Stomach (tissue), 9 donors: ENCODE results near the gene TMEM33. TPM values are rescaled to one million over a fixed set of nuclear protein-coding genes. Genes with fewer than 3 reads are reported as not detected.
A peak's percentile ranks its signal among the peaks of the same experiment; 100 is the strongest.

Experiments used
- DNase-seq, 2 donors: peaks; one replicate each; pipeline versions ENCODE4 v3.0.0 to v3.0.0-alpha.2; 2013 to 2019
- H3K27ac ChIP-seq, 5 donors: fragments of 200-600 bp in 4 of 5; sonication (generic) in 4 of 5; one replicate each; pipeline ENCODE4 v1.5.1; 2013 to 2019; ENCODE audit warnings: mild to moderate bottlenecking in 1 of 5, moderate library complexity in 1 of 5
- H3K27me3 ChIP-seq, 3 donors: fragments of 200-600 bp; sonication (generic); one replicate each; pipeline ENCODE4 v1.5.1; 2017 to 2019; ENCODE audit warnings: mixed run types in 1 of 3
- H3K36me3 ChIP-seq, 4 donors: fragments of 200-600 bp; sonication (generic); 1 replicate in 3 of 4; 2 replicates in 1 of 4; pipeline ENCODE4 v1.5.1; 2016 to 2019
- H3K4me1 ChIP-seq, 4 donors: fragments of 200-600 bp; sonication (generic); one replicate each; pipeline ENCODE4 v1.5.1; 2016 to 2019
- H3K4me3 ChIP-seq, 4 donors: fragments of 200-600 bp; sonication (generic) in 3 of 4; one replicate each; pipeline ENCODE4 v1.5.1; 2016 to 2019; ENCODE audit warnings: mild to moderate bottlenecking in 1 of 4
- H3K9me3 ChIP-seq, 4 donors: fragments of 200-600 bp; sonication (generic); one replicate each; pipeline ENCODE4 v1.5.1; 2016 to 2019
- EP300 ChIP-seq: sonication (generic); formaldehyde crosslinking; IDR thresholded peaks from one replicate; pipeline ENCODE4 v1.6.1; 2017; ENCODE audit warnings: antibody characterized with exemption
- POLR2A ChIP-seq, 4 donors: fragments of 450-650 bp; IDR thresholded peaks; one replicate each; pipeline ENCODE4 v1.6.1; 2016; ENCODE audit warnings: antibody characterized with exemption in 4 of 4, control low read depth in 2 of 4, mild to moderate bottlenecking in 1 of 4, moderate library complexity in 1 of 4
- POLR2AphosphoS5 ChIP-seq, 3 donors: sonication (generic); formaldehyde crosslinking; IDR thresholded peaks; one replicate each; pipeline ENCODE4 v1.6.1; 2016; ENCODE audit warnings: antibody characterized with exemption in 3 of 3
- WGBS, 5 donors: extraction: QIAGEN DNeasy Blood & Tissue Kit in 3 of 5; methylation state at CpG; one replicate each; pipeline versions ENCODE4 v1.1.5 to v1.1.7; 2013 to 2018; 5-methylcytosine and 5-hydroxymethylcytosine counted together
- intact Hi-C: fragments of 100-400 bp; cut with DNase I; formaldehyde crosslinking; loops from one replicate; pipeline ENCODE4 v1.15.1; 2023; ENCODE audit warnings: low total_unique reads
- polyA plus RNA-seq, 3 donors: library from polyadenylated mRNA; stranded (reverse); fragments of 200-250 nt; gene quantifications; one replicate each; pipeline ENCODE4 v1.2.3, GENCODE V29; 2013
- total RNA-seq, 5 donors: library from RNA; depleted of rRNA; stranded (reverse); fragments of >200 nt; gene quantifications; one replicate each; pipeline versions ENCODE4 v1.1.0 to v1.2.3, GENCODE V29; 2014 to 2016
- TF ChIP-seq, protein P1 (sequence below), 7 experiments: fragments of 450-650 bp in 4 of 7; fragments of 200-600 bp in 3 of 7; sonication (generic) in 3 of 7; IDR thresholded peaks; one replicate each; pipeline ENCODE4 v1.5.1; 2016 to 2019; ENCODE audit warnings: antibody characterized with exemption in 7 of 7, control low read depth in 2 of 7, mild to moderate bottlenecking in 1 of 7
- donor health status: healthy with polysubstance abuse.
- donor health status: Bipolar disorder and iron deficiency.
- donor health status: healthy.

TMEM33 gene
- total and polyA plus RNA-seq, 8 donors: 2.4 to 130 (median 30.4) TPM

DNA sequence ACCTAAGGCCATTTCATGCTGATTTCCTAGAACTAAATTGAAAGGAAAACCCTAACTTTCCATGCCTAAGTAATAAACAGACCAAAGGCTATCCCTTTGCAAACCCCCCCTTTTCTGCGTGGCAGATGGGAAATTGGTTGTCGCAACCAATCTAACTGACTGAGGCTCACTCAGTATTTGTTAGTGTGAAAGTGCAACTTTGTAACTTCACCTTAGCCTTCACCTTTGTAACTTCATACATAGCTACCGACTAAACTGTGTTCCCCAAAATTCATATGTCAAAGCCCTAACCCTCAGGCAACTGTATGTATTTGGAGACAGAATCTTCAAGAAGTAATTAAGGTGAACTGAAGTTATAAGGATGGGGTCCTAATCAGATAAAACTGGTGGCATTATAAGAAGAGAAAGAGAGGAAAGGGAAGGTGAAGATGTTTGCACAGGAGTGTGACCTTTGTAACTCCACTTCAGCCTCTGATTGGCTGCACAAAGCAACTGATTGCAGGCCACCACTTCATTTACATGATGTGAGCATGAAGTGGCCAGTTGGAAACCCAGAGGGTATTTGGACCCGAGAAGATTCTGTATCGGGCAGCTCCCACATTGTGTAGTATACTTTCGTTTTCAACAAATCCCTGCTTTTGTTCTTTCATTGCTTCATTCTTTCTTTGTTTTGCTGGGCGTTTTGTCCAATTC, 4.9 kb upstream of the TMEM33 start:
- H3K27me3 ChIP-seq: peaks cover 0 to 4% (median 0%) of the 10 kb centered on the region in 3 donors
- H3K4me3 ChIP-seq: no peak overlapping the region
- H3K4me1 ChIP-seq: peaks cover 0 to 10% (median 3%) of the 10 kb centered on the region in 4 donors
- H3K27ac ChIP-seq: no peak overlapping the region
- WGBS, 5 donors: 77 to 83% (median 82%) methylated on average over 7 of the region's 7 CpGs
- DNase-seq: no peak
- intact Hi-C loops: no loop called here
- TF ChIP-seq EP300 (no peak), POLR2AphosphoS5 (IDR thresholded peaks at IDR 0.05) (no peak)
- TF ChIP-seq, protein P1, sequence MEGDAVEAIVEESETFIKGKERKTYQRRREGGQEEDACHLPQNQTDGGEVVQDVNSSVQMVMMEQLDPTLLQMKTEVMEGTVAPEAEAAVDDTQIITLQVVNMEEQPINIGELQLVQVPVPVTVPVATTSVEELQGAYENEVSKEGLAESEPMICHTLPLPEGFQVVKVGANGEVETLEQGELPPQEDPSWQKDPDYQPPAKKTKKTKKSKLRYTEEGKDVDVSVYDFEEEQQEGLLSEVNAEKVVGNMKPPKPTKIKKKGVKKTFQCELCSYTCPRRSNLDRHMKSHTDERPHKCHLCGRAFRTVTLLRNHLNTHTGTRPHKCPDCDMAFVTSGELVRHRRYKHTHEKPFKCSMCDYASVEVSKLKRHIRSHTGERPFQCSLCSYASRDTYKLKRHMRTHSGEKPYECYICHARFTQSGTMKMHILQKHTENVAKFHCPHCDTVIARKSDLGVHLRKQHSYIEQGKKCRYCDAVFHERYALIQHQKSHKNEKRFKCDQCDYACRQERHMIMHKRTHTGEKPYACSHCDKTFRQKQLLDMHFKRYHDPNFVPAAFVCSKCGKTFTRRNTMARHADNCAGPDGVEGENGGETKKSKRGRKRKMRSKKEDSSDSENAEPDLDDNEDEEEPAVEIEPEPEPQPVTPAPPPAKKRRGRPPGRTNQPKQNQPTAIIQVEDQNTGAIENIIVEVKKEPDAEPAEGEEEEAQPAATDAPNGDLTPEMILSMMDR (IDR thresholded peaks at IDR 0.05): no peak
- H3K9me3 ChIP-seq: no peaks in the 10 kb centered on the region
- no peaks in the 10 kb centered on the region for H3K36me3 ChIP-seq

DNA sequence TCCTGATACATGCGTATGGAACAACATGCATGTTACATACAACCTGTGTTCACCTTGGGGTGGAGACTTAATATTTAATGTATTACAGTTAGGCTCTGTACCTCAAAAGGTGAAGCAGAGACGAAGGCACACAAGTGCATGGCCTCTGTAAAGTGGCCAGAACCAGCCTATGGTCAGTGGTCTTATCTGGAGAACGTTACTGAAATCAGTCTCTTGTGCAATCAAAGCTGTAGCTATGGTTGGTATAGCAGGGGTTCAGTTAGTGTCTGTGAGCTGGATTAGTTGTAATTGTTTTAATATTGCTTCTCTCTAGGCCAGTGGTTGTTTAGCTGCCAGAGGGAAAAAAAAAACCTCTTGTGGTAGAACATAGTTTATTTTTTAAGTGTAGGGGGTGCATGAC, 2.2 kb upstream of the TMEM33 start:
- H3K4me1 ChIP-seq: peaks cover 7 to 34% (median 24%) of the 10 kb centered on the region in 4 donors
- no peaks in the 10 kb centered on the region for H3K9me3 ChIP-seq
- H3K36me3 ChIP-seq: no peaks in the 10 kb centered on the region
- no peak overlapping the region for H3K27ac ChIP-seq
- DNase-seq: no peak
- 63 to 77% (median 71%) methylated on average over 3 of the region's 3 CpGs for WGBS, 5 donors
- no peak overlapping the region for H3K4me3 ChIP-seq
- intact Hi-C loops: no loop called here
- TF ChIP-seq POLR2AphosphoS5 (IDR thresholded peaks at IDR 0.05): no peak
- TF ChIP-seq, protein P1 (IDR thresholded peaks at IDR 0.05): no peak
- no peak for TF ChIP-seq EP300
- no peak for TF ChIP-seq POLR2A (IDR thresholded peaks at IDR 0.05)
- H3K27me3 ChIP-seq: peaks cover 0 to 4% (median 0%) of the 10 kb centered on the region in 3 donors

DNA sequence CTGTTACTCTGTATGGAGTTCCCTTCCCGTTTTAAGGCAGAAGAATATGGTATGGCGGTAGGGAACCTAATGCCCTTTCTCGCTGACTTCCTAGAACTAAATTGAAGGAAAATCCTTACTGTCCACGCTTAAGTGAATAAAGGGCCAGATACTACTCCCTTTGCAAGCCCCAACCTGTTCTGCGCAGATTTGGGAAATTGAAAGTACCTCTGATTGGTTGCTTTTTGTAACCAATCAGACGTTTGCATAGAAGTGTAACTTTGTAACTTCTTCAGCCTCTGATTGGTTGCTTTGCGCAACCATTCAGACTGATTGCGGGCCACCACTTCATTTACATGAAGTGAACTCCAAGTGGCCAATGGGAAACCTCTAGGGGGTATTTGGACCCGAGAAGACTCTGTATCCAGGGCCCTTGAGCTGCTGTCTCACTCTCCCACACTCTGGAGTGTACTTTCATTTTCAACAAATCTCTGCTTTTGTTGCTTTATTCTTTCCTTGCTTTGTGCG, 1.2 kb upstream of the TMEM33 start:
- 89 to 96% (median 96%) methylated on average over 10 of the region's 10 CpGs for WGBS, 5 donors
- H3K4me3 ChIP-seq: peak overlapping the region in 3 of 4 donors; percentile 66 to 99 (median 98)
- no peaks in the 10 kb centered on the region for H3K9me3 ChIP-seq
- peaks cover under 1 to 8% (median 4%) of the 10 kb centered on the region in 4 donors for H3K36me3 ChIP-seq
- intact Hi-C loops: no loop called here
- TF ChIP-seq, protein P1 (IDR thresholded peaks at IDR 0.05): no peak
- TF ChIP-seq EP300: no peak
- TF ChIP-seq POLR2A (IDR thresholded peaks at IDR 0.05): no peak
- TF ChIP-seq POLR2AphosphoS5 (IDR thresholded peaks at IDR 0.05): no peak
- H3K27me3 ChIP-seq: no peaks in the 10 kb centered on the region
- peak overlapping the region in 1 of 5 donors; percentile 91 for H3K27ac ChIP-seq
- H3K4me1 ChIP-seq: peaks cover 7 to 43% (median 29%) of the 10 kb centered on the region in 4 donors
- no peak for DNase-seq

DNA sequence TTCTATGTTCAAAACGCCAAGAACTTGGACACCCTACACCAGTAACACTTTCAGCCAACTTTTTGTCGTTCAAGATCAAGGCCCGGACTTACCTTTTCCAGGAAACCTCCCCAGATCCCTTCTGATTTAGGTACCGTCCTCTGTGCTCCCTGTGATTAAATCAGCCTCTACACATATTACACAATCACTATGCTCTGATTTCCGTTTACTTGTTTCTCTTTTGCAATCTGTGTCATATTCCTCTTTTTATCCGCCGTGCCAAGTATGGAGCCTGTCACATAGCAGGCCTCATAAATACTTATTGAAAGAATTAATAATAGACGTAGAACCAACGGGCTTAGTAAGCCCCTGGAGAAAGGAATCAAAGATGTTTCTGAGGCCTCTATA, 722 bp upstream of the TMEM33 start:
- no peak for DNase-seq
- no peak for TF ChIP-seq POLR2AphosphoS5 (IDR thresholded peaks at IDR 0.05)
- H3K27ac ChIP-seq: peak overlapping the region in 4 of 5 donors; percentile 82 to 95 (median 88)
- peak overlapping the region; percentile 66 to 99 (median 90) for H3K4me3 ChIP-seq
- 75 to 90% (median 86%) methylated on average over 9 of the region's 9 CpGs for WGBS, 5 donors
- intact Hi-C loops: no loop called here
- peaks cover 7 to 48% (median 31%) of the 10 kb centered on the region in 4 donors for H3K4me1 ChIP-seq
- H3K36me3 ChIP-seq: peaks cover 3 to 12% (median 9%) of the 10 kb centered on the region in 4 donors
- no peaks in the 10 kb centered on the region for H3K27me3 ChIP-seq
- no peaks in the 10 kb centered on the region for H3K9me3 ChIP-seq

DNA sequence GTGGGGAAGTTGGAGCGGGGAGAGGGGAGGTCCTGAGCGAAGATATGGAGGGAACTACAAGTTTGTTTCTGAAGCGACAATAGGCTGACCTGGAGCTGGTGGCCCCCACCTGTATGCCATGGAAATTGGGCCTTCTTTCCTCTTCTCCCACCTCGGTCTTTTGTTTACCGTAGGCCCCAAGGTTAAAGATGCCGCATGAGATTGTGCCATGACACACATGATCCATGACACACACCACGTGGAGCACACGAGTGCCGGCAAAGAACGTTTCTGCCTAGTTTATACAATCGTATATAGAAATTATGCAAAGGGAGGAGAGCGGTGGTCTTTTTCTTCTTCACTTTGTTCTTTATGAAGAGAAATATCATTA, 408 bp downstream of the TMEM33 start:
- Histone ChIP-seq H3K36me3 (peaks cover 3 to 24% (median 17%) of the 10 kb centered on the region in 4 donors), H3K27me3 (no peaks in the 10 kb centered on the region), H3K4me1 (peaks cover 7 to 50% (median 31%) of the 10 kb centered on the region in 4 donors), H3K9me3 (no peaks in the 10 kb centered on the region), H3K4me3 (peak overlapping the region; percentile 66 to 99 (median 90)), H3K27ac (peak overlapping the region; percentile 69 to 95 (median 85))
- no peak for TF ChIP-seq EP300
- no peak for TF ChIP-seq POLR2AphosphoS5 (IDR thresholded peaks at IDR 0.05)
- no peak for TF ChIP-seq POLR2A (IDR thresholded peaks at IDR 0.05)
- TF ChIP-seq, protein P1 (IDR thresholded peaks at IDR 0.05): no peak
- DNase-seq: peak in 1 of 2 donors; percentile 48
- intact Hi-C loops: no loop called here
- 2% methylated on average over 12 of the region's 12 CpGs for WGBS, 5 donors
